GM21717 (cell line): ENCODE measurements around the gene NUTM2D.
"Not testable (repeated sequence)": the region's sequence is repeated elsewhere in the genome, so short reads cannot be mapped to it uniquely, and the experiment has no call there.

Experiments
- ATAC-seq: cut with Tn5 transposase; IDR thresholded peaks from one replicate; pipeline ENCODE4 v1.9.1; 2021; ENCODE audit warnings: mild to moderate bottlenecking, moderate library complexity; ENCODE audit not compliant: unreplicated experiment

NUTM2D gene, protein sequence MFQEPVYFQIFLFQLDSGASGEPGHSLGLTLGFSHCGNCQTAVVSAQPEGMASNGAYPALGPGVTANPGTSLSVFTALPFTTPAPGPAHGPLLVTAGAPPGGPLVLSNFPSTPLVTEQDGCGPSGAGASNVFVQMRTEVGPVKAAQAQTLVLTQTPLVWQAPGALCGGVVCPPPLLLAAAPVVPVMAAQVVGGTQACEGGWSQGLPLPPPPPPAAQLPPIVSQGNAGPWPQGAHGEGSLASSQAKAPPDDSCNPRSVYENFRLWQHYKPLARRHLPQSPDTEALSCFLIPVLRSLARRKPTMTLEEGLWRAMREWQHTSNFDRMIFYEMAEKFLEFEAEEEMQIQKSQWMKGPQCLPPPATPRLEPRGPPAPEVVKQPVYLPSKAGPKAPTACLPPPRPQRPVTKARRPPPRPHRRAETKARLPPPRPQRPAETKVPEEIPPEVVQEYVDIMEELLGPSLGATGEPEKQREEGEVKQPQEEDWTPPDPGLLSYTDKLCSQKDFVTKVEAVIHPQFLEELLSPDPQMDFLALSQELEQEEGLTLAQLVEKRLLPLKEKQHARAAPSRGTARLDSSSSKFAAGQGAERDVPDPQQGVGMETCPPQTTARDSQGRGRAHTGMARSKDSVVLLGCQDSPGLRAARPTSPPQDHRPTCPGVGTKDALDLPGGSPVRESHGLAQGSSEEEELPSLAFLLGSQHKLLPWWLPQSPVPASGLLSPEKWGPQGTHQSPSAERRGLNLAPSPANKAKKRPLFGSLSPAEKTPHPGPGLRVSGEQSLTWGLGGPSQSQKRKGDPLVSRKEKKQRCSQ

DNA sequence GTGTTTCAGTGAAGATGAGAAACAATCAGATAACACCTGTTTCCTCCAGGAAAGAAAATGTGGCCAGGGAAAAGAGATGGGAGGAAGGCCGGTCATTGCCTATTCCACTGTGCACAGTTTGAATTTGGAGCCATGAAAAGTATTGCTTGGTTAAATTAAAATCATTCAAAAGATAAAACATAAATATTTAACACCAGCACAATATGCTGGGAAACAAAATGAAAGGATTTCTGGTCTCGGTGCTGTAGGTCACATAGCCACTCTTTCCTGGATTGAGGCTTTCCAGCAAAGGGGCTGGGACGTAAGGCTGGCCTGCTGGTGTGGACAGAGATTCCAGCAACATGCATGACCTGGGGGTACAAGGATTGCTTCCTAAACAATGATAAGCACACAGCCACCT, at the start of gene NUTM2D:
TSS of gene NUTM2D (plus strand) at position 301 of the 400 bp plus-strand sequence. CDS start 522 bp downstream, outside the sequence.
- not testable (repeated sequence) for ATAC-seq

DNA sequence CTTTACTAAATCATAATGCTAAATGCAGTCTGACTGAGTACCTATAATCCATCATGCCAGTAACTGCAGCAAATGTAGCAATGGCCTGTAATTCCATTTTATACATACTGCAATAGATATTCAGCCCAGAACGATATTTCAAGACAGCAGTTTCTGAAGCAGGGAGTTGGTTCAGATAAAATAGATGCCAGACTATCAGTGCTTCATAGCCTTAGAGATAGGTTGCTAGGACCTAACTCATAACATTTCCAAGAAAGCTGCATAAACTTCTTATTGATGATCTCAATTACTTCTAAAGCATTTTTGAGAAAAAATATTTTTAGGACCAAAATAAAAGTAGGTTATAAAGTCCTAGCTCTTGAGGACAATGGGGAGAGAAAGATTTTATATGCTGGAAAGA, 48.8 kb upstream of the NUTM2D start:
- not testable (repeated sequence) for ATAC-seq

DNA sequence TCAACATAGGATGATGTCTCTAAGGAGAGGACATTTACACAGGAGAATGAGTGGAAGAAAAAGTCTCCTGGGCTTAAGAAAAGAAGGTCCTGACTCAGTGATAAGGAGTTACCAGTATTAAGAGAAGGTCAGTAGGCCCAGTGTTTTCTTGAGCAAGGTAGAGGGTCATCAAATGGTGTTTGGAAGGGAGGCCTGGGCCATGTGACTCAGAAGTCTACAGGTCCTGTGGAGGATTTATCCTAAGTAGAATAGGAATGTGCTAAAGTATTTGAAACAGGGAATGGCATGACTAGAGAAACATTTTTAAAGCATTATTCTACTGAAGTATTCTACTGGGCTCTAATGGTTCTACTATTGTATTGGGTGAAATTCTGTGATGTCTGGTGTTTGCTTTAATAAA, 47.9 kb upstream of the NUTM2D start:
- not testable (repeated sequence) for ATAC-seq

DNA sequence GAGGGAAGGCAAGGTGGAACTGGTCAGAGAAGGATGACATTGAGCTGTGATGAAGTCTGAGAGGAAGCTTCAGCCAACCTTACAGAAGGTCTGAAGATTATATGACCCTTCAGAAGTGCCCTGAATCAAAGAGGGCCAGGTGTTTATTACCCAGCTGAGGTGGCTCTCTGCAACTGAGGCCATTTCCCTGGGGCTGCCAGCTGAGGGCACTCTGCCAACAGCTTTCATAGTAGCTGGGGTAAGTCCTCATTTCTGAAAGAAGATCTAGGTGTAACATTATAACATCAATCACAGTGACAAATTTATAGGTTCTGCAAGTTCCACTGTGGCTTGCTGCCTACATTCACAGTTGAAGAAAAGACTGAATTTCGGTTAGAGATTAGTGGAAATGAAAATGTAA, 46.0 kb upstream of the NUTM2D start:
- not testable (repeated sequence) for ATAC-seq

DNA sequence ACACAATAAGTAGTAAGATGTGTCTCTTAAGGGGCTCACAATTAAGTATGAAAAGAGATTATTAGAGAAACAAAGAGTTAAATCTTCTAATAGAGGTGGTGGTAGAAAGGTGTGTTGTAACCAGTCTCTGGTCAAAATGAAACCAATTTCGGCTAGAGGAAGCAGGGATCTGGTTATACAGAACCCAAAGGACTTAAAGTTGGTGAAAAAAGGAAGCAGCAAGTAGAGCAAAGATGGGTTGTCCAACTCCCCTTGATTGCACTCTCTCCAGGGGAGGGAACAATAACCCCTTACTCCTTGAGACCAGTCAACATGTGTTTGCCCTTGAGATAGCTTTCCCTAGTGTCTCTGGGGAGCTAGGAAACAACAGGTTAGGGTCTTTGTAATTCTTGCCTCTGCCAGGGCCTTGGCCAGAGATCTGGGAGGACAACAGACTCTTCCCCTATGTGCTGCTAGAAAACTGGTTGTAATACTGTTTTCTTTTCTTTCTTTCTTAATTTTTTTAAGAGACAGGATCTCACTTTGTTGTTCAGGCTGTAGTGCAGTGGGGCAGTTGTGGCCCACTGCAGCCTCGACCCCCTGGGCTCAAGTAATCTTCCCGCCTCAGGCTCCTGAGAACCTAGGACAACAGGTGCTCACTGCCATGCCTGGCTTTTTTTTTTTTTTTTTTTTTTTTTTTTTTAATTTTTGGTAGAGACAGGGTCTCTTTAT, 43.7 kb upstream of the NUTM2D start:
- not testable (repeated sequence) for ATAC-seq

DNA sequence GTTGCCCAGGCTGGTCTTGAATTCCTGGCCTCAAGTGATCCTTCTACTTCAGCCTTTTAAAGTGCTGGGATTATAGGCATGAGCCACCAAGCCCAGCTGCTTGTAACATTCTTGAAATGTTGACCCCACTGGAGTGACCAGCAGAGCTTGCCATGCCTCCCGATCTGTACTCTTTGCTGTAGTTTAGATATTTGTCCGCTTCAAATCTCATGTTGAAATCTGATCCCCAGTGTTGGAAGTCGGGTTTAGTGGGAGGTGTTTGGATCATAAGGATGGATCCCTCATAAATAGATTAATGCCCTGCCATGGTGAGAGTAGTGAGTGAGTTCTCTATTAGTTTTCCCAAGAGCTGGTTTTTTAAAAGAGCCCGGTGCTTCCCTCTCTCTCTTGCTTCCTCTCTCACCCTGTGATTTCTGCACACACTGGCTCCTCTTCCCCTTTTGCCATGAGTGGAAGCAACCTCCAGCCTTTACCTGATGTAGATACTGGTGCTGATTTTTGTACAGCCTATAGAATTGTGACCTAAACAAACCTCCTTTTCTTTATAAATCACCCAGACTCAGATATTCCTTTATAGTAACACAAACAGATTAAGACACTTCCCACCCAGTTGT, 43.1 kb upstream of the NUTM2D start:
- not testable (repeated sequence) for ATAC-seq

DNA sequence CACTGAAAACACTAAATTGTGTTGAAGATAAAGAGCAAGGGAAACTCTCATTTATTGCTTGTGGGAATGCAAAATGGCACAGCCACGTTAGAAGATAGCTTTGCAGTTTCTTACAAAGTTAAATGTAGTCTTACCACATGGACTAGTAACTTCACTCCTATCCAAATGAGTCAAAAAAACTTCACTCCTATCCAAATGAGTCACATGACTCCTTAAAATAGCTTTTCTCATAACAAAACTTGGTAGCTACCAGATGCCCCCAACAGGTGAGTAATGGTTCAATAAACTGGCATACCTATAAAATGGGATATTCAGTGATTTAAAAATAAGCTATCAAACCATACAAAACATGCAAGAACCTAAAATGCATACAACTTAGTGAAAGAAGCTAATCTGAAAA, 36.0 kb upstream of the NUTM2D start:
- ATAC-seq: not testable (repeated sequence)

DNA sequence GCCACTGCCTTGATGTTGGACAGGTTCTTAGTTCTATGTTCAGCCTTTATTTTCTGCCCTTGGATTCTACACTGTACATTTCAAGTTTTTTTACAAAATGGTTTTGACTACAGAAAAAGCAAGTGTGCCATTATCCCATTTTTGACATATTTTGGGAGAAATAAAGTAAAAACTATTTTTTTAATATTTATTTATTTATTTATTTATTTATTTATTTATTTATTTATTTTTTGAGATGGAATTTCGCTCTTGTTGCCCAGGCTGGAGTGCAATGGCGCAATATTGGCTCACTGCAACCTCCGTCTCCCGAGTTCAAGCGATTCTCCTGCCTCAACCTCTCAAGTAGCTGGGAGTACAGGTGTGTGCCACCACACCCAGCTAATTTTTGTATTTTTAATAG, 33.0 kb upstream of the NUTM2D start:
- not testable (repeated sequence) for ATAC-seq

DNA sequence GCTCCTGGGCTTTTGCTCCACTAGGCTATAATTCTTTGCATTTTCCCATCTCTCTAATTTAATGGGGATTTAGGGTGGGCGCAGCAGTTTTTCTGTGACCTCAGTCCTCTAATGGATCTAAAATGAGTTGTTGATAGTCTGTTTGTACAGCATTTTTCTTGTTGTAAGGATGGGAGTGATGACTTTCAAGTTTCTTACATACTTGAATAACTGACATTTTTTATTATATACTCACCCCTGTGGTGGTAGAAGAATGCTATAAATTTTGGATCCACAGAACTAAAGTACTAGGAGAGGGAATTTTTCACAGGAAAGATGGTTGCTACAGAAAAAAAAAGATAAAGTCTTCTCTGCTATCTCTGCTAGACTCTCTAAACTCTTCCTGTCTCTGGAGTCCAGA, 29.6 kb upstream of the NUTM2D start:
- not testable (repeated sequence) for ATAC-seq

DNA sequence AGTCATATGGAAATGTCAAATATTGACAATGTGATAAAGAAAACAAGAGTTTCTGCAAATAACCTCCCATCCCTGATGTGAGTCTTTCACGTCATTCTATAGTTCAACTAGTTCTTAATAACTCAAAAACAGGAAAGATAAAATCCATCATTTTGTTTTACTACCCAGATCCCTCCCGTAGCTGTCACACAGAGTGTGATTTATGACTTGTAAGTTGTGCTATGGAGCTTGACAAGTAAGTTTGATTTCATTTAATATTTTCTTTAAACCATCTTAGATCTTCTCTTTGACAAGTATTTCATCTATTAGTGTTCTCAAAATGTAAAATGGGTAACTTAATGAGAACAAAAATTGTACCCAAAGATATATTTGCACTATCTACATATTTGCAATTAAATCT, 28.4 kb upstream of the NUTM2D start:
- ATAC-seq: not testable (repeated sequence)

DNA sequence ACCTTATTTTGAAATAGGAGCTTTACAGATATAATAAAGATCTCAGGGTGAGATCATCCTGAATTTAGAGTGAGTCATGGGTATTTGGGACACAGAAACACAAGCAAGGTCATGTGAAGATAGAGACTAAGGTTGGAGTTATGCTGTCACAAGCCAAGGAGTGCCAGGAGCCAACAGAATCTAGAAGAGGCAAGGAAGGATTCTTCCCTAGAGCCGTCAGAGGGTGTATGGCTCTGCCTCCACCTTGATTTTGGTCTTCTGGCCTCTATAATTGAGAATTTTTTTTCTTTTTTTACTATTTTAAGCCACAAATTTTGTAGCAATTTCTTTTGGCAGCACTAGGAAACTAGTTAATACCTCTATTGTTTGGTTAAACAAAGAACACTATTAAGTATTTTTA, 24.9 kb upstream of the NUTM2D start:
- not testable (repeated sequence) for ATAC-seq

DNA sequence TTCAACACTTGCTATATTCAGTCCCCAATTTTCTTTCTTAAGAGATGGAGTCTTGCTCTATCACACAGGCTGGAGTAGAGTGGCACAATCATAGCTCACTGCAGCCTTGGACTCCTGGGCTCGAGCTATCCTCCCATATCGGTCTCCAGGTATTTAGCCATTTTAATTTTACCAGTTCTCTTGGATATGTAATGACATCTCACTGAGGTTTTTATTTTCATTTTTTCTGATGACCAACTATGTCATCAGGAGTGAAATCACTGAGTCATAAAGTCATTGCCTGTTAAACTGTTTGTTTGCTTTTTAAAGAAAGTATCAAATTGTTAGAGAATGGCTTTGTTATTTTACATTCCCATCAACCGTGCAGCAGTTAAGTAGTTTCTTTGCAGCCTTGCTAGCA, 17.1 kb upstream of the NUTM2D start:
- not testable (repeated sequence) for ATAC-seq

DNA sequence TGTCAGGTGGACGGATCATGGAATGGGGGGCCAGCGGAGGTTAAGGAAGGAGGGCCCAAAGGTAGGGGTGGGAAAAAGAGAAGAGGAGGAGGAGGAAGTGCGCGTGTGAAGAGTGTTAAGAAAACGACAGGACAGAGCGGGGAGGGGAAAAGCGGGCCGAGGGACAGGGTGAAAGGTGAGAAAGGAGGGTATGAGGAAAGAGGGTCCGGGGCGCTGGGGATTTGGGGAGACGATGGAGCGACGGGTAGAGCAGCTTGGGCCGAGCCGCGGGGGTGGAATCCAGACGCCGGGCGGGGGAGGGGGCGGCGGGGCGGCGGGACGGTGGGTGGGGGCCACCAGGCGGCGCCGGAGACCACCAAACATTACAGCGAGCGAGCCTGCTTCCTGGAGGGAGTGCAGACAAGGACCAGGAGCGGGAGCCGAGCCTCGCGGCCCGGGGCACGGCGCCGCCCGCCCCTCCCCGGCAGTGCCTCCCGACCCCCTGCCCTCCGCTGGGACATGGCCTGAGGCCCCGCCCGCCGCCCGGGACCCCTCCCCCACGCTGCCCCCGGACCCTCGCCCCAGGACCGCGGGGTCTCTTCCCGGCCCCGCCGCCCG, 15.9 kb upstream of the NUTM2D start:
- peak; percentile 19 for ATAC-seq

DNA sequence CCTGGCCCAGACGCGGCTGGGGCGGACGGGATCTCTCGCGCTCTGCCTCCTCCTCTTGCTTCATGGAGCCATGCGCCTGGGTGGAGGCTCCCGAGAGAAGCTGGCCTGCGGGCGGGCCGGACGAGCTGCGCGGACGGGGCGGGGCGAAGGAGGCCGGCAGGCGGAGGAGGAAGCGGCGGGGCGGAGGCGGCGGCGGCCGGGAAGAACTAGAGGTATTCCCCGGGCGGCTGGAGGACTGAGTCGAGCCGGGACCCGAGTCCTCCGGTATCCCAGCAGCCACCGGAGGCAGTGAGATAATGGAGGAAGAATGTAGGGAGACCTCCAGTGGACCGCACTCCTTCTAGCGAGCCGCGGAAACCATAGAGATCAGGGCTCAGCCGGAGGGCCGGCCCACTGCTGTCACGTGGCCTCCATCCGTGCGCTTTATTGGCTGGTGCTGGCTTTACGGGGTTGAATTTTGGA, 15.3 kb upstream of the NUTM2D start:
- ATAC-seq: peak; percentile 90

DNA sequence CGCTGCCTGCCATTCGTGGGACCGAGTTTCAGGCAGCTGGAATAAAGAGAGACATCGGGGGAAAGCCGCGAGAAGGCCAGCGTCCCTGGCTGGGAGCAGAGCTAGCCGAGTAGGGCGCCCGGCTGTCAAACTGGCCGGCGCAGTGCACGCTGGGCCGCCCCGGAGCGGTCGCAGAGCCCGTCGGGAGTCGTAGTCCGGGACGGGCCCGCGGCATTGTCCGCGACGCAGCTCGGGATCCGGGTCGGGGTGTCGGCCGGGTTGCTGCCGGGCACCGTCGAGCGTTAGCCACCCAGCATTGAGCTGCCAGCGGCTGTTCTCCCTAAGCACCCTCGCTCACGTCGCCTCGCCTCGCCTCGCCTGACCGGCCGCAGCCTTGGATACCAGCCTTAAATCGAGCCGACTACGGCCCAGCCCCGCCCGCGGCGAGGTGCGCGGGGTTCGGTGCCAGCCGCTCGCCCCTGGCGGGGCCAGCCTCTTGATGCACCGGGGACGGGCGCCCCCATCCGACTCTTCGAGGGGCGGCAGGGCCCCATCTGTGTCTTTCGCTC, 14.8 kb upstream of the NUTM2D start:
- peak; percentile 79 for ATAC-seq

DNA sequence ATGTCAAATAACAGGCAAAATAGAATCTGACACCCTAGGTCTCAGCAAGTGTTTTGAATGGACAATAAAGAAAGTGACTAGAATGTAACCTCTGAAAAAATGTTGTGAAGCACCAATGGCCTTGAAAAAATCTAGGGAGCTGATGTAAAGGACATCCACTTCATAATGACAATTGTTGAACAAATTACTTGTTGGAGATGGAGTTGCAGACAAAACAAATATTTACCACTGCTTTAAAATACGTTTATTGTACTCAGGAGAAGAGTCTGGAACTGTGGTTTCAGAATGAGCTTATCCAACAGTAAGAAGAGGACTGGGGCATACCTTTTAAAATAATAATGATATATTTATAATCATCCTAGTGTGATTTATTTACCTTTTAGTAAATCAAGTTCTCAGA, 11.8 kb upstream of the NUTM2D start:
- ATAC-seq: not testable (repeated sequence)

DNA sequence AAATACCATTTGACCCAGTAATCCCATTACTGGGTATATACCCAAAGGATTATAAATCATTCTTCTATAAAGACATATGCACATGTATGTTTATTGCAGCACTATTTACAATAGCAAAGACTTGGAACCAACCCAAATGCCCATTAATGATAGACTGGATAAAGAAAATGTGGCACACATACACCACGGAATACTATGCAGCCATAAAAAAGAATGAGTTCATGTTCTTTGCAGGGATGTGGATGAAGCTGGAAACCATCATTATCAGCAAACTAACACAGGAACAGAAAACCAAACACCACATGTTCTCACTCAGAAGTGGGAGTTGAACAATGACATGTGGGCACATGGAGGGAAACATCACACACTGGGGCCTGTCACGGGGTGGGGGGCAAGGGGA, 7.4 kb upstream of the NUTM2D start:
- not testable (repeated sequence) for ATAC-seq

DNA sequence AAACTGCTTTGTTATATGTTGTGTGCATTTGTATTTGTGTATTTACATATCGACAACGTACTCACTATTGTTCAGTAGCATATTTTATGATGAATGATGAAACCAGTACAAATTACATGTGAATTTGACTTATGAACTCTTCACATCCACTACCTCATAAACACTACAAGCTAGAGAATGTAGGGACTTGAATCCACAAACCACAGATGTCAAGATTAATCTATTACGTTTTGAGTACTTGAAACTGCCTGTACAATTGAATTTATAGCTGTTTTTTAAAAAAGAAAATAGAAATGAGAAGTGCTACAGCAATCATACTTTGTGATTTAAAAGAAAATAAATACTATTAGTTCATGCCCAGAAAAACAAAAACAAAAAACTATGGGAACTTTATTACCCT, 4.7 kb upstream of the NUTM2D start:
- not testable (repeated sequence) for ATAC-seq

DNA sequence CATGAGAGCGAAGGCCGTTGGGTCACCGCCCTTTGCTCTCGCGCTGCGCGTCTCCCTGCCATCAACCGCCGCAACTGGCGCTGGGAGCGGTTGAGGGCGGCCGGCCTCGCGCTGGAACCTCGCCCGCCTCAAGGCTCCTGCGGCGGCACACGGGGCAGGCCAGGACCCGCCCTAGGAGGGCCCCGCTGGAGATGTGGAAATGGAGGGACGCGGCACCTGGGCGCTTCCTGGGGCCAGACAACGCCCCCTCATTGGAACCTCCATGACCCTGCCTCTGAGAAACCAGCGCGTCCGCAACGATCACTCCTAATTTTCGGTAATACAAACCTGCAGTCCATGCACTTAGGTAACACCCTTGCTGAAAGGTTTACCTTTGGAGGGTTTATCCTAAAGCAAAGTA, 2.4 kb upstream of the NUTM2D start:
- not testable (repeated sequence) for ATAC-seq

DNA sequence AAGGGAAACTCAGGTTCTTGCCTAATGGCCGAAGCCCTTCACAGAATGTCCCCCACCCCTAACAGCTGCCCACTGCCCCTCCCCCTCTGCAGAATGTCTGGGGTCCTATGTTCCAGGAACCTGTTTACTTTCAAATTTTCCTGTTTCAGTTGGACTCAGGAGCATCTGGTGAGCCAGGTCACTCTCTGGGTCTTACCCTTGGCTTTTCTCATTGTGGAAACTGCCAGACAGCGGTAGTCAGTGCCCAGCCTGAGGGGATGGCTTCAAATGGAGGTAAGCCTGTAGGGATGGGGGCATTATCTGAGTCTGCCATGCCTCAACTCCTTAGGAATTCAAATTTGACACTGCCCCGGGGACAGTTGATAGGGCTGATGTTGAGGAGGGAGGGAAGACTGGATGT, 615 bp downstream of the NUTM2D start:
- ATAC-seq: not testable (repeated sequence)
